PC-3 (cell line): ENCODE data around the gene MYO1A. TPM values are rescaled to one million over a fixed set of nuclear protein-coding genes. Genes with fewer than 3 reads are reported as not detected.

Source experiments
- ATAC-seq: fragments of 200-7000 bp; cut with Tn5 transposase; 2 replicates; pipeline ENCODE4 v1.9.1; 2020; ENCODE audit warnings: mild to moderate bottlenecking, moderate library complexity
- BruUV-seq: library from RNA; stranded (reverse); fragments of 400-500 nt; replicated peaks from 2 replicates; lab custom pipeline; 2021; lab: Mats Ljungman, UMichigan
- CTCF ChIA-PET: fragments of 300-600 bp; sonication (Branson Sonifier 250); formaldehyde crosslinking; loops from one replicate; lab custom pipeline; 2022; ENCODE audit warnings: antibody characterized with exemption; lab: Charles Lee
- POLR2A ChIA-PET: fragments of 300-600 bp; sonication (Branson Sonifier 250); formaldehyde crosslinking; loops from one replicate; lab custom pipeline; 2022; ENCODE audit warnings: antibody characterized with exemption; ENCODE audit not compliant: unreplicated experiment; lab: Charles Lee
- DNase-seq: peaks from one replicate; pipeline ENCODE4 v3.0.0-alpha.2; 2015
- H2AFZ ChIP-seq: fragments of 300-600 bp; sonication (generic); 2 replicates; pipeline ENCODE4 v1.6.0; 2016; ENCODE audit warnings: antibody characterized with exemption, low read length
- H3F3A ChIP-seq: fragments of 300-600 bp; sonication (generic); one replicate; pipeline ENCODE4 v1.6.0; 2017; ENCODE audit warnings: antibody characterized with exemption, low read length, control low read depth, mild to moderate bottlenecking; ENCODE audit not compliant: unreplicated experiment
- H3K27ac ChIP-seq: fragments of 300-600 bp; sonication (generic); 2 replicates; pipeline ENCODE4 v1.5.1; 2016; ENCODE audit warnings: mild to moderate bottlenecking, low read length
- H3K27me3 ChIP-seq: fragments of 300-600 bp; sonication (generic); 2 replicates; pipeline ENCODE4 v1.6.1; 2016; ENCODE audit warnings: low read length, mixed read lengths
- H3K36me3 ChIP-seq: fragments of 300-600 bp; sonication (generic); 2 replicates; pipeline ENCODE4 v1.6.1; 2016; ENCODE audit warnings: low read depth, mixed run types, low read length, mixed read lengths
- H3K4me1 ChIP-seq: fragments of 300-600 bp; sonication (generic); 2 replicates; pipeline ENCODE4 v1.5.1; 2016; ENCODE audit warnings: low read length; ENCODE audit not compliant: insufficient read depth
- H3K4me2 ChIP-seq: fragments of 300-600 bp; sonication (generic); 2 replicates; pipeline ENCODE4 v1.6.0; 2016; ENCODE audit warnings: low read length
- H3K4me3 ChIP-seq: fragments of 300-600 bp; sonication (generic); 2 replicates; pipeline ENCODE4 v1.5.1; 2016; ENCODE audit warnings: mild to moderate bottlenecking, low read length, mixed read lengths
- H3K79me2 ChIP-seq: fragments of 300-600 bp; sonication (generic); 2 replicates; pipeline ENCODE4 v1.6.1; 2017; ENCODE audit warnings: low read length, mixed read lengths
- H3K9ac ChIP-seq: fragments of 300-600 bp; sonication (generic); 2 replicates; pipeline ENCODE4 v1.6.0; 2016; ENCODE audit warnings: mild to moderate bottlenecking, low read length
- H3K9me2 ChIP-seq: fragments of 300-600 bp; sonication (generic); replicated peaks from 2 replicates; pipeline ENCODE4 v1.6.1; 2016; ENCODE audit warnings: mixed run types, low read length, mixed read lengths
- H3K9me3 ChIP-seq: fragments of 300-600 bp; sonication (generic); 2 replicates; pipeline ENCODE4 v1.6.1; 2016; ENCODE audit warnings: low read length, mixed read lengths
- H4K20me1 ChIP-seq: fragments of 300-600 bp; sonication (generic); 2 replicates; pipeline ENCODE4 v1.6.1; 2016; ENCODE audit warnings: low read length, mixed read lengths
- EZH2 ChIP-seq: fragments of 300-600 bp; sonication (generic); IDR thresholded peaks from one replicate; pipeline ENCODE4 v1.6.1; 2017; ENCODE audit warnings: antibody characterized with exemption, mild to moderate bottlenecking, low read length; ENCODE audit not compliant: unreplicated experiment
- EZH2phosphoT487 ChIP-seq: fragments of 300-600 bp; sonication (generic); IDR thresholded peaks from 2 replicates; pipeline ENCODE4 v1.6.1; 2018; ENCODE audit warnings: mild to moderate bottlenecking, antibody characterized with exemption, low read length, borderline replicate concordance
- intact Hi-C: fragments of 100-400 bp; cut with micrococcal nuclease; formaldehyde crosslinking; loops from 2 replicates; pipeline ENCODE4 v1.9.0; 2023
- total RNA-seq: library from RNA; depleted of rRNA; stranded (reverse); fragments of >200 nt; gene quantifications from 2 replicates; pipeline ENCODE4 v1.2.3, GENCODE V29; 2014
- TF ChIP-seq, protein P1 (sequence below): fragments of 300-600 bp; sonication (generic); conservative IDR thresholded peaks from 2 replicates; pipeline ENCODE4 v1.5.1; 2017; ENCODE audit warnings: antibody characterized with exemption, low read depth, mild to moderate bottlenecking, low read length

Gene MYO1A
- total RNA-seq, 1 experiment from 2014 or later, result not detected

DNA sequence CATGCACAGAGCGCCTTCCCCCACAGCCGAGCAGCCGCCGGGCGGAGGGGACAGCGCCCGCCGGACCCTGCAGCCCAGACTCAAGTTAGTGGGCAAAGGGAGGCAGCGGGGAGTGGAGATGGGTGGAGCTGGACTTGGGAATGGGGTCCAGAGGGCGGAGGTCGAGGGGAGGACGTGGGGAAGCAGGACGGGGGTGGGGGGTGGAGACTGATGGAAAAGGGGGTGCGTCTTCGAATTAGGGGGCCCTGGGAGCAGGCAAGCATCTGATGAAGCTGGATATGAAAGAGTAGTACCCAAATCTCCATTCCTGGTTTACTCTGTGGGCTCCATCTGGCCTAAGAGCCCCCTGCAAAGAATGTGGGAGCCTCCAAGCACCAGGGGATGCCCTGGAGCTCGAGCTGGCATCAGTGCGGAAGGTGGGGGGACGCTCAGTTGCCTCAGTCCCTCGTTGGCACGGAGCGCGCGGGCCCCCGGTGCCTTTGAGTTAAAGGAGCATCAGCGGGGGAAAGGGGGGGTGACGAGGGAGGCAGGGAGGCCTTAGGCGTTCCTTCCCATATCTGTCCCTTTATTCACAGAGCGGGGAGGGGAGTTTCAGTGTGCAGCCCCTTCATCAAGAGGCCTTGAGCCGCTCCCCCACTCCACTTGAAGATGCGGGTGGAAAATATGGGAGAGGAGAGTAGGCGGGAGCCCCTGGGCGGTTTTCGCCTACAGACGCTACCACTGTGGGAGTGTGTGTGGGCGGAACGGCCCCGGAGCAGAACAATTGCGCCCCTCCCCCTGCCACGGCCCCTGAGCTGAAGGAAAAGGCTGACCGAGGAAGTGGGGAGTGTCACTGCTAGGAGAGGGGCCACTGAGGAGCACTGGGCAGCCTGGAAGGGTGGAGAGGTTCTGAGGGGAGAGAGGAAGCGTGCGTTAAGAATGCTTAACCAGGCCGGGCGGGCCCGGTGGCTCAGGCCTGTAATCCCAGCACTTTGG, 39.6 kb upstream of the MYO1A start:
- BruUV-seq, result no TSS peak
- peak overlapping the region; percentile 81 for H2AFZ ChIP-seq
- intact Hi-C loops, result no loop called here

DNA sequence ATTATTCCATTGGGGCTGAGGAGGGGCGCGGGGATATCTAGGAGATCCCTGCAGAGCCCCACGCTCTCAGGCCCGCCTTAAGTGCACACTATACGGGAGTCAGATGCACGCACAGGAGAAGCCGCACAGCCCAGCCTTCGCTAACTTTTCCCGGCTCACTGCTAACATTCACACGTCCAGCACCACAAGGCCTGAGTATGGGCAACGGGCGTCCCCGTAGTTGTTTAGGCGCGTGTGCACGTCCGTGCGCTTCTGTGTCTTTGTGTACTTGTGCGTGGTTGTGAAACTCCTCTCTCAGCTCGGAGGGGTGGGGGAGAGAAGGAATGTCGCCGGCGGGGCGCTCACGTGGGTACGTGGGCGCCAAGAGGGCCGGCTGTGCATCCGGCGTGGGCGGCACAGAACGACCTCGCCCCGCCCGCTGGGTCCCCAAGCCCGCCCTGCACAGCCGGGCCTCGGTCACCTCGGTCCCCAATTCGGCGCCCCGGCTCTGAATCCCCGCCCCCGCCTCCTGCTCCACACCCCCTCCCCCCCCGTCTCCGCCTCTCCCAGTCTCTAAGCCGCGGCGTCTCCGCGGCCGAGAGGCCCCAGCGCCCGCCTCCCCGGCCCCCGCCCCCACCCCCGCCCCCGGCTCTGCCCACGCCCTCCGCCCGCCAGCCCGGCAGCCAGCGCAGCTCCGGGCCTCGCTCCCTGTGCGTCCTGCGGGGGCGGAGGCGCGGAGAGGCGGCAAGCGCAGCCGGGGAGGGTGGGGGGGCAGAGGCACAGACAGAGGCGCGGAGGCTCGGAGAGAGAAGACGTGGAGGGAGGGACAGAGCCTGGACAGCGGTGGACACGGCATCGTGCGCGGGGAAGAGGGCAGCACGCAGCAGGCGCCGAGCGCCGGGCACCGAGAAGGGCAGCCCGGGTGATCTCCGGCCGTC, 38.7 kb upstream of the MYO1A start, which contains the start of gene NAB2:
TSS of gene NAB2 (plus strand) at position 761 of the 917 bp plus-strand sequence. CDS start 158 bp downstream, outside the sequence.
- peaks cover 19% of the 10 kb centered on the region for H3K79me2 ChIP-seq
- no peaks in the 10 kb centered on the region for H4K20me1 ChIP-seq
- H3K9ac ChIP-seq, result peak within 1 kb of the TSS; percentile 97
- ATAC-seq, result peak; percentile 54
- peak within 1 kb of the TSS; percentile 81 for H2AFZ ChIP-seq
- no peaks in the 10 kb centered on the region for H3K27me3 ChIP-seq
- no peaks in the 10 kb centered on the region for H3K9me3 ChIP-seq
- BruUV-seq, result no TSS peak
- H3K4me2 ChIP-seq, result peak within 1 kb of the TSS; percentile 100
- no peak for TF ChIP-seq EZH2
- TF ChIP-seq, protein P1, sequence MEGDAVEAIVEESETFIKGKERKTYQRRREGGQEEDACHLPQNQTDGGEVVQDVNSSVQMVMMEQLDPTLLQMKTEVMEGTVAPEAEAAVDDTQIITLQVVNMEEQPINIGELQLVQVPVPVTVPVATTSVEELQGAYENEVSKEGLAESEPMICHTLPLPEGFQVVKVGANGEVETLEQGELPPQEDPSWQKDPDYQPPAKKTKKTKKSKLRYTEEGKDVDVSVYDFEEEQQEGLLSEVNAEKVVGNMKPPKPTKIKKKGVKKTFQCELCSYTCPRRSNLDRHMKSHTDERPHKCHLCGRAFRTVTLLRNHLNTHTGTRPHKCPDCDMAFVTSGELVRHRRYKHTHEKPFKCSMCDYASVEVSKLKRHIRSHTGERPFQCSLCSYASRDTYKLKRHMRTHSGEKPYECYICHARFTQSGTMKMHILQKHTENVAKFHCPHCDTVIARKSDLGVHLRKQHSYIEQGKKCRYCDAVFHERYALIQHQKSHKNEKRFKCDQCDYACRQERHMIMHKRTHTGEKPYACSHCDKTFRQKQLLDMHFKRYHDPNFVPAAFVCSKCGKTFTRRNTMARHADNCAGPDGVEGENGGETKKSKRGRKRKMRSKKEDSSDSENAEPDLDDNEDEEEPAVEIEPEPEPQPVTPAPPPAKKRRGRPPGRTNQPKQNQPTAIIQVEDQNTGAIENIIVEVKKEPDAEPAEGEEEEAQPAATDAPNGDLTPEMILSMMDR, result no peak
- H3K9me2 ChIP-seq, result no peaks in the 10 kb centered on the region
- H3K4me3 ChIP-seq, result peak within 1 kb of the TSS; percentile 94
- ChIA-PET POLR2A (interaction anchor here (0.6 to 1.4 kb wide), 3 partner anchors 10 to 140 kb away, joined by 3 to 11 read pairs (median 6); partner anchors contain the start of genes NEMP1 and STAT6), CTCF (interaction anchor here (1.7 to 2.5 kb wide), 2 partner anchors 19 to 23 kb away, joined by 10 to 17 read pairs; partner anchors contain the start of gene STAT6)
- H3K27ac ChIP-seq, result peak within 1 kb of the TSS; percentile 98
- intact Hi-C loops, result loop anchor here (1.0 kb wide), 1 partner anchor 23 kb away; the partner anchor contains the start of gene STAT6
- no peaks in the 10 kb centered on the region for H3K36me3 ChIP-seq
- H3K4me1 ChIP-seq, result peaks cover 25% of the 10 kb centered on the region
- peak; percentile 92 for DNase-seq
- H3F3A ChIP-seq, result peaks cover 6% of the 10 kb centered on the region

More for the DNA sequence above, 39.6 kb upstream of the MYO1A start:
- Histone ChIP-seq H4K20me1 (no peaks in the 10 kb centered on the region), H3K4me3 (peak overlapping the region; percentile 94), H3K4me1 (peaks cover 25% of the 10 kb centered on the region), H3F3A (peaks cover 6% of the 10 kb centered on the region), H3K27me3 (no peaks in the 10 kb centered on the region), H3K4me2 (peak overlapping the region; percentile 99), H3K9me2 (no peaks in the 10 kb centered on the region), H3K9me3 (no peaks in the 10 kb centered on the region), H3K79me2 (peaks cover 19% of the 10 kb centered on the region), H3K27ac (peak overlapping the region; percentile 29; the same call in 1 of the 2 replicates), H3K36me3 (no peaks in the 10 kb centered on the region), H3K9ac (peak overlapping the region; percentile 70)
- TF ChIP-seq, protein P1, result no peak
- TF ChIP-seq EZH2, result no peak
- no peak for TF ChIP-seq EZH2phosphoT487
- ChIA-PET CTCF (interaction anchor here (0.6 to 1.7 kb wide), 2 partner anchors 20 to 361 kb away, joined by 3 to 10 read pairs; no protein-coding TSS in a partner anchor), POLR2A (no interaction called here)
- DNase-seq (peak; percentile 46), ATAC-seq (peak; percentile 2; the same call in 1 of the 2 replicates)
